Measurements from ENCODE around the gene FAM3D. TPM values are rescaled to one million over a fixed set of nuclear protein-coding genes. Genes with fewer than 3 reads are reported as not detected.
"Not testable (repeated sequence)": the region's sequence is repeated elsewhere in the genome, so short reads cannot be mapped to it uniquely, and the experiment has no call there.

The FAM3D gene
- total and polyA plus RNA-seq, 10 of the 15 experiments (the other 5 are each of a cell fraction or from before 2014, with no cell fraction given), result 0.04 to 0.07 TPM; not detected in 8

GRCh38 chr3:58708983-58709382 lies 42.4 kb upstream of the FAM3D start:
- ChIA-PET SMC1A (ENCODE audit: uncharacterized antibody, unreplicated experiment) (interaction anchor here (1.0 to 1.5 kb wide), 3 partner anchors 16 to 344 kb away, joined by 3 to 4 read pairs (median 3); no protein-coding TSS in a partner anchor), CTCF (interaction anchor here (0.9 to 1.4 kb wide), 2 partner anchors 12 to 104 kb away, joined by 3 read pairs; no protein-coding TSS in a partner anchor)
- ATAC-seq; H3K36me3 ChIP-seq (ENCODE audit: control insufficient read depth in 2 of 2, insufficient read depth in 2 of 2, low read length in 1 of 2); intact Hi-C loops (cut with micrococcal nuclease; ENCODE audit: unreplicated experiment); H3K4me2 ChIP-seq (ENCODE audit: control insufficient read depth, insufficient read depth); in situ Hi-C loops (cut with MboI); DNase-seq (ENCODE audit: low read depth, low spot score); POLR2A ChIA-PET; H4K20me1 ChIP-seq (ENCODE audit: control insufficient read depth, insufficient read depth); FAIRE-seq; H2AFZ ChIP-seq (ENCODE audit: control insufficient read depth, low read depth, low read length); H3K79me2 ChIP-seq (ENCODE audit: control insufficient read depth, insufficient read depth, low read length); H3K4me1 ChIP-seq (ENCODE audit: control insufficient read depth, insufficient read depth, low read length); BruUV-seq (replicated peaks); H3K9me3 ChIP-seq (replicated peaks; ENCODE audit: control insufficient read depth, insufficient read depth, low read length); H3K27me3 ChIP-seq (replicated peaks in 1 of 2; ENCODE audit: control insufficient read depth in 2 of 2, insufficient read depth in 2 of 2, low read length in 1 of 2); H3K4me3 ChIP-seq; H3K27ac ChIP-seq (ENCODE audit: control insufficient read depth, insufficient read depth); RAD21 ChIA-PET (ENCODE audit: unreplicated experiment); H3K9ac ChIP-seq (ENCODE audit: control insufficient read depth, insufficient read depth, low read length): not testable (repeated sequence)
- WGBS (ENCODE audit: insufficient coverage, insufficient replicate concordance, low lambda C conversion rate, missing lambda C conversion rate), result 14% methylated on average over 3 of the region's 3 CpGs
- TF ChIP-seq NFYB (IDR thresholded peaks at IDR 0.05; ENCODE audit: insufficient read depth, low read depth, low read length), result peak; percentile 62

- no peak overlapping the region for H3K4me3 ChIP-seq
- no peaks in the 10 kb centered on the region for H3K9me3 ChIP-seq (replicated peaks; ENCODE audit: control insufficient read depth, insufficient read depth, low read length)
- H3K27me3 ChIP-seq (replicated peaks in 1 of 2; ENCODE audit: control insufficient read depth in 2 of 2, insufficient read depth in 2 of 2, low read length in 1 of 2), result no peaks in the 10 kb centered on the region
- TF ChIP-seq GATAD2B (conservative IDR thresholded peaks at IDR 0.05; ENCODE audit: low read depth), result no peak
- no peak for TF ChIP-seq ATF7 (IDR thresholded peaks at IDR 0.05; ENCODE audit: low read depth)
- TF ChIP-seq EZH2 (IDR thresholded peaks at IDR 0.05; ENCODE audit: borderline replicate concordance, control insufficient read depth, low read depth, low read length), result no peak
- intact Hi-C loops (cut with micrococcal nuclease; ENCODE audit: unreplicated experiment), result no loop called here
- in situ Hi-C loops (cut with MboI), result no loop called here
- ChIA-PET SMC1A (ENCODE audit: uncharacterized antibody, unreplicated experiment) (interaction anchor here (1.4 to 1.5 kb wide), 2 partner anchors 22 to 344 kb away, joined by 3 to 4 read pairs; no protein-coding TSS in a partner anchor), RAD21 (ENCODE audit: unreplicated experiment) (no interaction called here), POLR2A (no interaction called here), CTCF (interaction anchor here (0.9 kb wide), 2 partner anchors 105 to 344 kb away, joined by 3 read pairs; no protein-coding TSS in a partner anchor)
- ATAC-seq (no peak), DNase-seq (ENCODE audit: low read depth, low spot score) (no peak), FAIRE-seq (no peak)
- no peaks in the 10 kb centered on the region for H4K20me1 ChIP-seq (ENCODE audit: control insufficient read depth, insufficient read depth)
- 12% methylated on average over 3 of the region's 3 CpGs for WGBS (ENCODE audit: insufficient coverage, insufficient replicate concordance, low lambda C conversion rate, missing lambda C conversion rate)
- no peak overlapping the region for H2AFZ ChIP-seq (ENCODE audit: control insufficient read depth, low read depth, low read length)
- H3K4me1 ChIP-seq (ENCODE audit: control insufficient read depth, insufficient read depth, low read length), result no peaks in the 10 kb centered on the region
- H3K9ac ChIP-seq (ENCODE audit: control insufficient read depth, insufficient read depth, low read length), result no peak overlapping the region
- no peaks in the 10 kb centered on the region for H3K36me3 ChIP-seq (ENCODE audit: control insufficient read depth in 2 of 2, insufficient read depth in 2 of 2, low read length in 1 of 2)
- H3K4me2 ChIP-seq (ENCODE audit: control insufficient read depth, insufficient read depth), result no peak overlapping the region
- no peak overlapping the region for H3K27ac ChIP-seq (ENCODE audit: control insufficient read depth, insufficient read depth)
- no peaks in the 10 kb centered on the region for H3K79me2 ChIP-seq (ENCODE audit: control insufficient read depth, insufficient read depth, low read length)
- BruUV-seq (replicated peaks), result no TSS peak
Observed at GRCh38 chr3:58708116-58708791, 41.7 kb upstream of the FAM3D start.
